ENCODE results near the gene SPRY1. TPM values are rescaled to one million over a fixed set of nuclear protein-coding genes. Genes with fewer than 3 reads are reported as not detected.

SPRY1 gene
- total RNA-seq, 1 experiment from 2014 or later, result 4.8 TPM

DNA sequence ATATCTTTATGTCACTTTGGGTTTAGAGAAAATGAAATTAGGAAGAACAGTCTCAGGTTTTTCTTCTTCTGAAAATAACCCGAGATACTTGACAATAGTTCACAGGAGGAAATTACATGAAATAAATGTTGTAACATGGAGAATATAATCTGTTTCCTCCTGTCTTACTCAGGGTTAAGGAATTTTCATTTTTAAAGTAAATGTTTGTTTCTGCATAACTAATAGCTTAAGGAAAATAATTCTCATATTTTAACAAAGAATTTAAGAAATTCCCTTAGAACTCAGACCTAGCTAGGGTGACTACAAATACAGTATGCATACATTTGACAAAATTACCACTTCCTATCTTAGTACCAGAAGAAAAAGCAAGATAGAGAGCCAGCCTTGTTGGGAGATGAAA is 17.2 kb upstream of the SPRY1 start:
- H3K79me2 ChIP-seq (ENCODE audit: insufficient read depth, low read length), result no peaks in the 10 kb centered on the region
- H3K4me2 ChIP-seq (ENCODE audit: low read length), result no peak overlapping the region
- POLR2A ChIA-PET, result no interaction called here
- RAD21 ChIA-PET (ENCODE audit: low non-redundant PET in 1 of 2, low total read pairs in 2 of 2, uncharacterized antibody in 2 of 2, unreplicated experiment in 2 of 2), result no interaction called here
- intact Hi-C loops (cut with micrococcal nuclease), result no loop called here
- CTCF ChIA-PET, result no interaction called here
- H3K4me1 ChIP-seq (ENCODE audit: control insufficient read depth in 1 of 2, insufficient read depth in 2 of 2, low read length in 2 of 2), result no peaks in the 10 kb centered on the region
- TF ChIP-seq EZH2phosphoT487 (IDR thresholded peaks at IDR 0.05; ENCODE audit: borderline replicate concordance), result no peak
- TF ChIP-seq, protein P1, sequence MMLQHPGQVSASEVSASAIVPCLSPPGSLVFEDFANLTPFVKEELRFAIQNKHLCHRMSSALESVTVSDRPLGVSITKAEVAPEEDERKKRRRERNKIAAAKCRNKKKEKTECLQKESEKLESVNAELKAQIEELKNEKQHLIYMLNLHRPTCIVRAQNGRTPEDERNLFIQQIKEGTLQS (IDR thresholded peaks at IDR 0.05), result no peak
- no peaks in the 10 kb centered on the region for H3K36me3 ChIP-seq (ENCODE audit: control insufficient read depth in 1 of 2, insufficient read depth in 2 of 2, low read length in 2 of 2)
- no peaks in the 10 kb centered on the region for H4K20me1 ChIP-seq (ENCODE audit: insufficient read depth)
- DNase-seq (ENCODE audit: low read depth, low spot score), result no peak
- H3K9ac ChIP-seq (ENCODE audit: low read length), result no peak overlapping the region
- no peaks in the 10 kb centered on the region for H3K9me2 ChIP-seq (ENCODE audit: insufficient read depth)
- no peaks in the 10 kb centered on the region for H3K27me3 ChIP-seq (ENCODE audit: insufficient read depth, low read length)
- no peak overlapping the region for H2AFZ ChIP-seq (ENCODE audit: low read depth, low read length, poor library complexity, severe bottlenecking)
- no peak overlapping the region for H3K4me3 ChIP-seq (replicated peaks in 1 of 2; ENCODE audit: low read depth in 1 of 2, low read length in 2 of 2)
- no peaks in the 10 kb centered on the region for H3K9me3 ChIP-seq (ENCODE audit: control insufficient read depth in 1 of 2, insufficient read depth in 1 of 2, low read depth in 1 of 2, low read length in 2 of 2)
- no peak for ATAC-seq
- BruUV-seq (replicated peaks), result no TSS peak
- no peak overlapping the region for H3K27ac ChIP-seq (ENCODE audit: low read depth, low read length)

DNA sequence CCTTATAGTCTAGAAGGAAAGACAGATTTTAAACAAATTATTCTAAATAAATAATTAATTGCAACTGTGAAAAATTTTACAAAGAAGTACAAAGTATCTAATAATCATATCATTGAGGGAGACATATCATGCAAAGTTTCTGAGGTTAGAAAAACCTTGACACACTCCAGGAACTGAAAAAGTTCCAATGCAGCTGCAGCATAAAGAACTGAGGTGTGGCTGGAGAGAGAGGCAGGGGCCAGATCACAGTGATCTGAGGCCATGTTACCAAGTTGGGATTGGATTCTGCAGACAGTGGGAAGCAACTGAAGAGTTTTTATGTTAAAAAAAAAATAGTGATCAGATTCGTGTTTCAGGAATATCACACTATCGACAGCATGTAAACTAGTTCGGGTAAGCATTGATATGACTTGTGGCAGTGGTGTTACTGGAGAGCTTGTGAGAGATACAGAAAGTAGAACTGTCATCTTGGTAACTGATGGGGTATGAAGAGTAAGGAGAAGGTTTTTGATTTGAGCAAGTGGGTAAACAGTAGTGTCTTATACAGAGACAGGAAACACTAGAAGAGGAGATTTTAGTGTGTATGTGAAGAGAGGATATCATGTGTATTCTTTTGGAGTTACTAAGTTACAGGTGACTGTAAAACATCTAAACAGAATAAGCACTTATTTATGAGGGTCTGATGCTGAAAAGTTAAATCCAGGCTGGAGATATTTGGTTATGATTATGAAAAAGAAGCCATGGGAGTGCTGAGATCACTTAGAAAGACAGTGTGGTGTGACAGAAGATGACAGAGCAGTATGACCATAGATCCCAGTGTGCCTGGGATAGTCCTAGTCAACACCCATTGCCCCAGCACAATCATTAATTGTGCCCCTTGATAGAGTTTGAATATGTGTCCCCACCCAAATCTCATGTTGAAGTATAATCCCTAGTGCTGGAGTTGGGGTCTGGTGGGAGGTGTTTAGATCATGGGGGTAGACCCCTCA is 15.6 kb upstream of the SPRY1 start:
- intact Hi-C loops (cut with micrococcal nuclease), result loop anchor here (10.0 kb wide), 1 partner anchor 256 kb away; no protein-coding TSS in a partner anchor
- CTCF ChIA-PET, result no interaction called here
- Histone ChIP-seq H3K9me2 (ENCODE audit: insufficient read depth) (no peaks in the 10 kb centered on the region), H3K27ac (ENCODE audit: low read depth, low read length) (no peak overlapping the region), H3K27me3 (ENCODE audit: insufficient read depth, low read length) (no peaks in the 10 kb centered on the region), H3K4me2 (ENCODE audit: low read length) (no peak overlapping the region), H3K36me3 (ENCODE audit: control insufficient read depth in 1 of 2, insufficient read depth in 2 of 2, low read length in 2 of 2) (no peaks in the 10 kb centered on the region), H4K20me1 (ENCODE audit: insufficient read depth) (no peaks in the 10 kb centered on the region), H3K4me3 (replicated peaks in 1 of 2; ENCODE audit: low read depth in 1 of 2, low read length in 2 of 2) (no peak overlapping the region), H3K9ac (ENCODE audit: low read length) (no peak overlapping the region), H3K9me3 (ENCODE audit: control insufficient read depth in 1 of 2, insufficient read depth in 1 of 2, low read depth in 1 of 2, low read length in 2 of 2) (no peaks in the 10 kb centered on the region), H2AFZ (ENCODE audit: low read depth, low read length, poor library complexity, severe bottlenecking) (no peak overlapping the region), H3K4me1 (ENCODE audit: control insufficient read depth in 1 of 2, insufficient read depth in 2 of 2, low read length in 2 of 2) (no peaks in the 10 kb centered on the region), H3K79me2 (ENCODE audit: insufficient read depth, low read length) (no peaks in the 10 kb centered on the region)
- POLR2A ChIA-PET, result no interaction called here
- no peak for ATAC-seq
- TF ChIP-seq, protein P1 (IDR thresholded peaks at IDR 0.05), result no peak
- TF ChIP-seq, protein P2, sequence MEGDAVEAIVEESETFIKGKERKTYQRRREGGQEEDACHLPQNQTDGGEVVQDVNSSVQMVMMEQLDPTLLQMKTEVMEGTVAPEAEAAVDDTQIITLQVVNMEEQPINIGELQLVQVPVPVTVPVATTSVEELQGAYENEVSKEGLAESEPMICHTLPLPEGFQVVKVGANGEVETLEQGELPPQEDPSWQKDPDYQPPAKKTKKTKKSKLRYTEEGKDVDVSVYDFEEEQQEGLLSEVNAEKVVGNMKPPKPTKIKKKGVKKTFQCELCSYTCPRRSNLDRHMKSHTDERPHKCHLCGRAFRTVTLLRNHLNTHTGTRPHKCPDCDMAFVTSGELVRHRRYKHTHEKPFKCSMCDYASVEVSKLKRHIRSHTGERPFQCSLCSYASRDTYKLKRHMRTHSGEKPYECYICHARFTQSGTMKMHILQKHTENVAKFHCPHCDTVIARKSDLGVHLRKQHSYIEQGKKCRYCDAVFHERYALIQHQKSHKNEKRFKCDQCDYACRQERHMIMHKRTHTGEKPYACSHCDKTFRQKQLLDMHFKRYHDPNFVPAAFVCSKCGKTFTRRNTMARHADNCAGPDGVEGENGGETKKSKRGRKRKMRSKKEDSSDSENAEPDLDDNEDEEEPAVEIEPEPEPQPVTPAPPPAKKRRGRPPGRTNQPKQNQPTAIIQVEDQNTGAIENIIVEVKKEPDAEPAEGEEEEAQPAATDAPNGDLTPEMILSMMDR (IDR thresholded peaks at IDR 0.05 in 2 of 3, conservative IDR thresholded peaks at IDR 0.05 in 1 of 3; ENCODE audit: borderline replicate concordance in 1 of 3, insufficient read depth in 1 of 3, low read depth in 2 of 3, low read length in 2 of 3), result no peak
- TF ChIP-seq ZNF274 (IDR thresholded peaks at IDR 0.05; ENCODE audit: low read depth, low read length) (no peak), EGR1 (IDR thresholded peaks at IDR 0.05; ENCODE audit: low read depth) (no peak), TCF7L2 (IDR thresholded peaks at IDR 0.05; ENCODE audit: borderline replicate concordance, extremely low read depth, insufficient read depth, insufficient read length) (no peak), EZH2phosphoT487 (IDR thresholded peaks at IDR 0.05; ENCODE audit: borderline replicate concordance) (no peak), CBX3 (IDR thresholded peaks at IDR 0.05; ENCODE audit: low read depth) (no peak)
- RAD21 ChIA-PET (ENCODE audit: low non-redundant PET in 1 of 2, low total read pairs in 2 of 2, uncharacterized antibody in 2 of 2, unreplicated experiment in 2 of 2), result no interaction called here
- DNase-seq (ENCODE audit: low read depth, low spot score), result no peak
- BruUV-seq (replicated peaks), result no TSS peak
